Measurements from ENCODE around the gene MOSMO.

The MOSMO gene

GRCh38 chr16:22089910-22090309 is 82.0 kb downstream of the MOSMO start:
- TF ChIP-seq CTCF (IDR thresholded peaks at IDR 0.05): no peak

GRCh38 chr16:22091721-22092120 is 83.8 kb downstream of the MOSMO start:
- no peak for TF ChIP-seq CTCF (IDR thresholded peaks at IDR 0.05)

GRCh38 chr16:22092143-22092933 is 84.4 kb downstream of the MOSMO start, which contains the start of gene VWA3A:
Gene VWA3A, plus strand, starts transcription at chr16:22092541. Its CDS starts 97 bp downstream, at chr16:22092638.
- no peak for TF ChIP-seq CTCF (IDR thresholded peaks at IDR 0.05)

- no peak for TF ChIP-seq CTCF (IDR thresholded peaks at IDR 0.05)
These were observed 85.4 kb downstream of the MOSMO start for GRCh38 chr16:22093331-22093730.

- no peak for TF ChIP-seq CTCF (IDR thresholded peaks at IDR 0.05)
These were observed 86.1 kb downstream of the MOSMO start for GRCh38 chr16:22093996-22094395.

- peak; percentile 75 for TF ChIP-seq CTCF (IDR thresholded peaks at IDR 0.05)
These were observed 90.7 kb downstream of the MOSMO start for GRCh38 chr16:22098405-22099255.

- 0 out of 2 replicates have a peak, but pooled peaks have one; percentile 3 for TF ChIP-seq CTCF (IDR thresholded peaks at IDR 0.05)
These were observed 91.5 kb downstream of the MOSMO start for GRCh38 chr16:22099256-22099975.
